ENCODE measurements around the gene ELFN1.

Gene ELFN1

GRCh38 chr7:1677206-1678080 lies 7.4 kb downstream of the ELFN1 start:
- DNase-seq = no peak

DNA sequence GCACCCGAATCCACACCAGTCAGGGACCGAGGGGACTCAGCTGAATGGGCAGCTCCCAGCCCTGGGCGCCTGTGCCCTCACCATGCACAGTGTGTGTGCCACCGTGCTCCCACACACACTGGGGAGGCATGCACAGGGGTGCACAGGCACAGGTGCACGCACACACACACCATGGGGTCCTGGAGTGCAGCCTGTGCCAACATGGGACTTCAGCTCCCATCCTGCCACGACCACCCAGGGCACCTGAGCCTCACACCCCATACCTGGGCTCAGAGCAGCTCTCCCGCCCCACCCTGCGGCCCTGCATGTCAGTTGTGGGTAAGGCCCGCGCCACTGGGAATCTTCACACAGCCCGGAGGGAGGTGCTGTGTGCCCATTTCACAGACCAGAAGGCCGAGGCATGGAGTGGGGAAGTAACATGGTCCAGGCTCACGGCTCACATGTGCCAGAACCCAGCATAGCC lies 8.0 kb downstream of the ELFN1 start:
- no peak for DNase-seq

DNA sequence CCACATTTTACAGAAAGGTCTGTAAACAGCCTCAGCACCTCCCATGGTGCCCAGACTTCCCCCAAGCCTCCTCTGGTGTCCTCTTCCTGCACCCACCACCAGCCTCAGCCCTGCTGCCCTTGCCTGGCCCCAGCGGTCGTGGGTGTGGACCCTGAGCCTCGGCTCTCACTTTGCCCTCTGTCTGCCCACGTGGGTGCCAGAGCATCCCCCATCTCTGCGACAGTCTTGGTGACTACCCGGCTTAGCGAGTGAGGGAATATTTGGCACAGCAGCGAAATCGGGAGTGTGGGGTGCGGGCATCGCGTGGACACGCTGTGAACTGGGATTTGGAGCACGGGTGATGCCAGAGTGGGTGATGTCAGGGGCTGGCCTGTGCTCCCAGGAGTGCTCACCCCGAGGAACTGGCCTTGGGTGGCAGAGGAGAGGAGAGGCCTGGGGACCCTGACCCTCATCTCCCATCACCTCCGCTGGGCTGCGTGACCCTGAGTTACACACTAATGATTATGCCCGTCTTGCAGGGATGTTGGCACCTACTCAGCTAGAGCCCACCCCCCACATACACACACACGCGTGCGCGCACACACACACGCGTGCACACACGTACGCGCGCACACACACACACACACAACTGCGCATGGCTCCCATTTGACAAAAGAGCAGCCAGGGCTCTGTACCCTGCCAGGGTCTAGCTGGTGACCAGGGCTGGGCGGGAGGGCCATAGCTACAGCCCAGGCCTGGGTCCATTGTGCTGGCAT lies 8.7 kb downstream of the ELFN1 start:
- no peak for DNase-seq

DNA sequence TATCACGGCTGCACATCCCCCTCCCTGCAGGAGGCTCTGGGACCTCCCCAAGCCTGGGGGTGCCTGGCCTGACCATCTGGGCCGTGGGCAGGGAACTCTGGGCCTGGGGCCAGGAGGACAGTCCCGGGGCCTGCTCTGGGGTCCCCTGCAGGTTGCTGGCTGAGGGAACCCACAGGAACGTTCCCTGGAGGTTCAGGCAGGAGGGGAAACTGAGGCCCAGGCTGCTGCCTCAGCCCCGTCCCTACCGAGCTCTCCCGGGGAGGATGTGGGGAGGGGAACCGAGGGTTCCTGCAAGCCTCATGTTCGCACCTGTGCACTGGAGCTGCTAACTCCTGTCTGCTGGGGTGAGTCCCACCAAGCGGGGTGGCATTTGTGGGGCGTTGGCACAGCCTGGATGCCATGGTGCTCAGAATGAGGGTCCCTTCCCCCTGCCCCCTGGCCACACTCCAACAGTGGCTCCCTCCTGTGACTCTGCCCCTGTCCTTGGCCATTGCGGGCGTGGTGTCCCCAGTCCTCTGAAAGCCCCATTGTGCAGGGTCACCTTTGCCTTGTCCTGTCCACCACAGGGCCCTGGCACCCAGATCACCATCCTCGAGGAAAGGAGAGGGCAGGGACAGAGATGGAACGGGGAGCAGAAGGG lies 9.4 kb downstream of the ELFN1 start:
- DNase-seq = no peak

DNA sequence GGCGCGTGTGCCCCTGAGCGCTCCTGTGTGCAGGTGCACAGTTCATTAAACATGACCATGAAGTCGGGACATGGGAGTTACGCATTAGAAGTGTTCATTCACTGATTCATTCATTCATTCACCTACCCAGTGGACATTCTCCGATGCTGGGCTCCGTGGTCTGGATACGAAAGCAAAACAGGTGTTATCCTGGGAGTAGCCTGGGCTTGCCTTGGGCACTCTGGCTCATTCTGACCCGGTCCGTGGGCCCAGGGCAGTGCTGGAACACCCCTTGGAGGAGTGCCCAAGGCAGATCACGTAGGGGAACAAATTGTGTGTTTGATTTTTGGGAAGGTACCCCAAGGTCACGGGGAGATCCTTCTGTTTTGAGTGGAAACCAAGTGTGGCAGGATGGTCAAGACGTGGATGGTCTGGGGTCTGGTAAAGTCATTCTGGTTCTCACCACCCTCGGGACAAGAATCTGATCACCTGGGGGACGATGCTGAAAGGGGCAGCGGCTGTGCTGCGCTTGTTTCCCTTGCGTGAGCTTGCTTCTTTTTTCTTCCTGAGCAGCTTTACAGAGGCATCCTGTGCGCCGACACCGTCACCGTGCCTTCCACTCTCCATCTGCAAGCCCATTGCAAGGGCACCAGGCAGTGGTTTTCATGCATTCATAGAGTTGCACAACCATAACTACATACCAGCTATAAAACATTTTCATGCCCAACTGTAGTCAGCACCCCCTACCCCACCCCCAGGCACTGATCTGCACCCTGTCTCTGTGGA lies 10.1 kb downstream of the ELFN1 start:
- no peak for DNase-seq

DNA sequence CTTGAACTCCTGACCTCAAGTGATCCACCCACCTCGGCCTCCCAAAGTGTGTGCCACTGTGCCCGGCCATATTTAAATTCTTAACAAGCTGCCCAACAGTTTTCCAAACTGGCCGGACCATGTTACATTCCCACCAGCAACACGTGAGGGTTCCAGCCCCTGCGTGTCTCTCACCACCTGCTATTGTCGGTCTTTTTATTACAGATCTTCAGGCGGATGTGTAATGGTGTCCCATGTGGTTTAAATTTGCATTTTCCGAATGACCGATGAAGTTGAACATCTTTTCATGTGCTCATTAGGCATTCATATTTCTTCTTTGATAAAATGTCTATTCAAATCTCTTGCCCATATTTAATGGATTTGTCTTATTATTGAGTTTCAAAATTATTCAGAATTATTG lies 11.5 kb downstream of the ELFN1 start:
- DNase-seq = no peak

GRCh38 chr7:1685000-1685624 lies 15.0 kb downstream of the ELFN1 start:
- DNase-seq = no peak

DNA sequence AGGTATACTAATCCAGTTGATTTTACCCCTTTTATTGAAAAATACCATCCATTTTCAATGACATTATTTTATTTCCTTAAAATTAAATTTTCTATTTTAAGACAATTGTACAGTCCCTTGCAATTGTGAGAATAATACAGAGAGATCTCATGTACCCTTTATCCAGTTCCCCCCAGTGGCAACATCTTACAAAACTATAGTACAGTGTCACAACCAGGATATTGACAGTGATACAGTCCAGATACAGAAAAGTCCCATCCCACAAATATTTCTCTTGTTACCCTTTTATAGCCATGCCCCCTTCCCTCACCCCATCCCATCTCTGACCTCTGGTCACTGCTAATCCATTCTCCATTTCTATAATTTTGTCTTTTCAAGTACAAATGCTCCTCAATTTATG lies 18.5 kb downstream of the ELFN1 start:
- DNase-seq = no peak

DNA sequence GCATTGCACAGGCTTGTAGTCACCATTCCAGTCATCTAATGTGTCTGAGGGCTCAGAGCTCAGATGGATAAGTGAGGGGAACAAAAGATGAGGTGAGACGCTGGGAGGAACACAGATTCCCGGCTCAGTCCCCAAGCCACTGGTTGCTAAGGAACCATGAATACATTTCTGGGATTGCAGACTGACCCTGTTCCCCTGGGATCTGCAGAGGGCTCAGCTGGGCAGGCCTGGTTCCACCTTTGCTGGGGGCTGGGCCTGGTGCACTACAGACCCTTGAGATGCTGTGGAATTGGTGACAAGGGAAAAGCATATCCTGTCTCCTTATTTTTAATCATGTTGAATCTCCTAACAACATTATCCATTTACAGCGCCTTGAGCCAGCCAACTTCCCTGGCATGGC lies 19.2 kb downstream of the ELFN1 start:
- DNase-seq = no peak

- no peak for DNase-seq
Measured at GRCh38 chr7:1690359-1690958, 20.4 kb downstream of the ELFN1 start.

GRCh38 chr7:1691096-1691495 lies 21.0 kb downstream of the ELFN1 start:
- DNase-seq = no peak

GRCh38 chr7:1691601-1692514 lies 21.8 kb downstream of the ELFN1 start:
- no peak for DNase-seq

GRCh38 chr7:1692515-1693418 lies 22.7 kb downstream of the ELFN1 start:
- no peak for DNase-seq

DNA sequence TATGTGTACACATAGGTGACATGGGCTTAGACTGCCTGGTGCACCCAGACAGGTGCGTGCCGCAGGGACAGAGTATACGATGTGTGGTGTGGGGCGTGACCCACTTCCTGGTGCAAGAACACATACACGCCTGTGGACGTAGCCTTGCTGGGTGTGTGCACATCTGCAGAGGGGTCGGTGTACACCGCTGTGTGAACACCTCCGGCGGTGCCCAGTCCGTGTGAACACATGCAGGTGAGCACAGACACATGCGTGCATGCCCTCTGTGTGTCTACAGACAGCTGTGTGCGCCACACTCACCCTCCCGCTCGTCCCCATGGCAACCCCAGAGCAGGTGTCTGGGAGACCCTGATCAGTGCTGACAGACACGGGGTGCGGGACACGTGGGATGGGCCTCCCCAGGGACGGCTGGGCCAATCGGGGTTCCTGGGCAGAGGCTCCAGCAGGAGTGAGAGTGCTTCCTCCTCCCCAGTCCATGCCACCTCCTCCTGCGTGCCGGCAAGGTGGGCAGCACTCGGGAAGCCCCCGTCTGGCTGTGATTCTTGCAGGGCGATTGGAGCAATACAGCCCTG lies 23.4 kb downstream of the ELFN1 start:
- no peak for DNase-seq

GRCh38 chr7:1693991-1694524 lies 24.0 kb downstream of the ELFN1 start:
- DNase-seq = no peak

GRCh38 chr7:1694611-1695511 lies 24.8 kb downstream of the ELFN1 start:
- DNase-seq = no peak

GRCh38 chr7:1695800-1696454 lies 25.9 kb downstream of the ELFN1 start:
- DNase-seq = no peak
